B cell (primary cell): ENCODE data around the gene SIRPB1. TPM values are rescaled to one million over a fixed set of nuclear protein-coding genes. Genes with fewer than 3 reads are reported as not detected.

ENCODE experiments used
- ATAC-seq: fragments of 200-7000 bp; cut with Tn5 transposase; one replicate; pipeline ENCODE4 v1.10.0; 2021; ENCODE audit warnings: low read depth, mild to moderate bottlenecking, moderate number of reproducible peaks, moderate library complexity
- CTCF ChIA-PET: fragments of 350-600 bp; sonication (Branson Sonifier 250); formaldehyde crosslinking; loops from one replicate; lab custom pipeline; 2021; ENCODE audit warnings: antibody characterized with exemption, inconsistent platforms; lab: Charles Lee
- POLR2A ChIA-PET: fragments of 350-600 bp; sonication (Branson Sonifier 250); formaldehyde crosslinking; loops from one replicate; lab custom pipeline; 2021; ENCODE audit warnings: antibody characterized with exemption; lab: Charles Lee
- DNase-seq: peaks from one replicate; pipeline ENCODE4 v3.0.0; 2013
- H2AFZ ChIP-seq: 2 replicates; pipeline ENCODE4 v1.6.1; 2012; ENCODE audit warnings: mild to moderate bottlenecking, low read depth, low read length; ENCODE audit not compliant: insufficient read depth, poor library complexity, severe bottlenecking
- H3K27ac ChIP-seq, 2 donors: 1 replicate in 1 of 2; 2 replicates in 1 of 2; pipeline ENCODE4 v1.5.1; 2012 to 2013; ENCODE audit warnings: low read length in 2 of 2, mild to moderate bottlenecking in 2 of 2, moderate library complexity in 1 of 2
- H3K27me3 ChIP-seq, 4 experiments: fragments of 200-600 bp in 1 of 4; sonication (generic) in 1 of 4; replicated peaks in 1 of 4; 1 replicate in 2 of 4; 2 replicates in 2 of 4; pipeline versions ENCODE4 v1.6.1 to v1.7.0; 2013 to 2016; ENCODE audit warnings: low read length in 3 of 4, mild to moderate bottlenecking in 2 of 4, mixed read lengths in 1 of 4, moderate library complexity in 1 of 4; ENCODE audit not compliant: insufficient read depth in 4 of 4, control insufficient read depth in 3 of 4; ENCODE audit errors: control extremely low read depth in 1 of 4
- H3K36me3 ChIP-seq, 2 experiments: replicated peaks in 1 of 2; 1 replicate in 1 of 2; 2 replicates in 1 of 2; pipeline versions ENCODE4 v1.6.1 to v1.7.1; 2013; ENCODE audit warnings: low read length in 1 of 2; ENCODE audit not compliant: insufficient read depth in 2 of 2, control insufficient read depth in 1 of 2; ENCODE audit errors: control extremely low read depth in 1 of 2, extremely low read depth in 1 of 2
- H3K4me1 ChIP-seq, 2 donors: fragments of 200-600 bp in 1 of 2; sonication (generic) in 1 of 2; 1 replicate in 1 of 2; 2 replicates in 1 of 2; pipeline versions ENCODE4 v1.5.1 to v1.6.1; 2013 to 2017; ENCODE audit warnings: low read length in 2 of 2; ENCODE audit not compliant: control insufficient read depth in 2 of 2, insufficient read depth in 2 of 2
- H3K4me2 ChIP-seq: replicated peaks from 2 replicates; pipeline ENCODE3; 2012; ENCODE audit warnings: mild to moderate bottlenecking, low read depth, low read length; ENCODE audit not compliant: poor library complexity, severe bottlenecking
- H3K4me3 ChIP-seq, 5 experiments: fragments of 200-600 bp in 1 of 5; sonication (generic) in 1 of 5; 1 replicate in 3 of 5; 2 replicates in 2 of 5; pipeline versions ENCODE4 v1.5.1 to v1.7.0; 2011 to 2016; ENCODE audit warnings: low read length in 4 of 5, mild to moderate bottlenecking in 4 of 5, low read depth in 2 of 5, control low read depth in 1 of 5, moderate library complexity in 1 of 5; ENCODE audit not compliant: insufficient read depth in 1 of 5; ENCODE audit errors: control extremely low read depth in 1 of 5, extremely low read depth in 1 of 5
- H3K79me2 ChIP-seq: fragments of 200-600 bp; sonication (generic); one replicate; pipeline ENCODE4 v1.6.0; 2016; ENCODE audit warnings: low read length; ENCODE audit not compliant: control insufficient read depth, insufficient read depth
- H3K9ac ChIP-seq: fragments of 200-600 bp; sonication (generic); 2 replicates; pipeline ENCODE4 v1.6.1; 2017; ENCODE audit warnings: mild to moderate bottlenecking, low read length, moderate library complexity
- H3K9me3 ChIP-seq, 3 donors: one replicate each; pipeline versions ENCODE4 v1.6.1 to v1.7.1; 2013; ENCODE audit warnings: low read length in 2 of 3; ENCODE audit not compliant: control insufficient read depth in 2 of 3, insufficient read depth in 1 of 3; ENCODE audit errors: control extremely low read depth in 1 of 3
- H4K20me1 ChIP-seq: 2 replicates; pipeline ENCODE4 v1.6.0; 2012; ENCODE audit warnings: mild to moderate bottlenecking, low read length; ENCODE audit not compliant: insufficient read depth, control insufficient read depth, poor library complexity, severe bottlenecking
- H3K27ac Mint-ChIP-seq: one replicate; pipeline ENCODE4 v1.8.0; 2021; ENCODE audit warnings: mixed read lengths
- H3K27me3 Mint-ChIP-seq: one replicate; pipeline ENCODE4 v1.8.0; 2021; ENCODE audit warnings: mixed read lengths
- H3K4me1 Mint-ChIP-seq: one replicate; pipeline ENCODE4 v1.8.0; 2021; ENCODE audit warnings: mixed read lengths
- H3K4me3 Mint-ChIP-seq: one replicate; pipeline ENCODE4 v1.8.0; 2021; ENCODE audit warnings: mixed read lengths
- H3K9me3 Mint-ChIP-seq: one replicate; pipeline ENCODE4 v1.8.0; 2022; ENCODE audit warnings: mixed read lengths; ENCODE audit not compliant: insufficient read depth
- CTCF ChIP-seq: fragments of 200-600 bp; IDR thresholded peaks from one replicate; pipeline ENCODE4 v1.8.0; 2022; ENCODE audit warnings: antibody characterized with exemption, mild to moderate bottlenecking
- EZH2 ChIP-seq: IDR thresholded peaks from 2 replicates; pipeline ENCODE4 v1.6.1; 2012; ENCODE audit warnings: borderline replicate concordance, low read depth, mild to moderate bottlenecking, moderate library complexity, low read length; ENCODE audit not compliant: insufficient read depth, poor library complexity, severe bottlenecking
- WGBS: methylation state at CpG from one replicate; pipeline ENCODE4 v1.1.5; 2013; ENCODE audit warnings: missing lambda C conversion rate; ENCODE audit not compliant: insufficient coverage; 5-methylcytosine and 5-hydroxymethylcytosine counted together
- intact Hi-C: fragments of 100-400 bp; cut with micrococcal nuclease; formaldehyde crosslinking; loops from one replicate; pipeline ENCODE4 v1.10.0; 2022
- polyA plus RNA-seq: library from polyadenylated mRNA; depleted of rRNA; stranded (reverse); fragments of >200 nt; gene quantifications from 2 replicates; pipeline ENCODE4 v1.2.3, GENCODE V29; 2012
- total RNA-seq, 2 donors: library from RNA; stranded (reverse); fragments of 120-200 nt in 1 of 2; gene quantifications; 1 replicate in 1 of 2; 2 replicates in 1 of 2; pipeline versions ENCODE4 v1.2.3 to v1.2.4, GENCODE V29; 2013 to 2022

The SIRPB1 gene
- total and polyA plus RNA-seq, 2 donors (not counting 1 experiment from before 2014, with no cell fraction given): 1.3 to 1.7 TPM

DNA sequence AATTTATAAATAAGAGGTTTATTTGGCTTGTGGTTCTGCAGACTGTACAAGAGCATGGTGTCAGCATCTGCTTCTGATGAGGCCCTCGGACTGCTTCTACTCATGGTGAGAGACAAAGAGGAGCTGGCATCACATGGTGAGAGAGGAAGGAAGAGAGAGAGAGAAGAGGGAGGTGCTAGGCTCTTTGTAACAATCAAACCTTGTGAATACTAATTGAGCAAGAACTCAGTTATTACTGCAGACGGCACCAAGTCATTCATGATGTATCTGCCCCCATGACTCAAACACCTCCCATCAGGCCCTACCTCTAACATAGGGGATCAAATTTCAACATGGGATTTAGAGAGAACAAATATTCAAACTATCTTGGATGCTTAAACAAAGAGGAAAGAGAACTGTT, 44.1 kb upstream of the SIRPB1 start:
- H3K4me3 Mint-ChIP-seq: peak overlapping the region; percentile 8
- H3K9me3 Mint-ChIP-seq: no peaks in the 10 kb centered on the region
- H3K27ac Mint-ChIP-seq: no peak overlapping the region
- ChIA-PET POLR2A (no interaction called here), CTCF (no interaction called here)
- Histone ChIP-seq H3K9ac (no peak overlapping the region), H3K4me3 (no peak overlapping the region), H3K27ac (no peak overlapping the region), H3K4me2 (no peak overlapping the region), H3K27me3 (no peaks in the 10 kb centered on the region), H2AFZ (no peak overlapping the region), H3K36me3 (no peaks in the 10 kb centered on the region), H3K79me2 (no peaks in the 10 kb centered on the region), H3K9me3 (no peaks in the 10 kb centered on the region), H3K4me1 (peaks cover 19 to 23% of the 10 kb centered on the region in 2 donors), H4K20me1 (no peaks in the 10 kb centered on the region)
- no peak for DNase-seq
- peaks cover 3% of the 10 kb centered on the region for H3K27me3 Mint-ChIP-seq
- H3K4me1 Mint-ChIP-seq: peaks cover 37% of the 10 kb centered on the region
- 80% methylated on average over 1 of the region's 2 CpGs for WGBS
- intact Hi-C loops: no loop called here
- no peak for ATAC-seq
- TF ChIP-seq CTCF (no peak), EZH2 (no peak)

GRCh38 chr20:1661542-1662299, 41.9 kb upstream of the SIRPB1 start:
- intact Hi-C loops: no loop called here
- H3K27me3 ChIP-seq: peaks cover 0 to 3% (median 0%) of the 10 kb centered on the region in 4 experiments
- ATAC-seq: no peak

More at GRCh38 chr20:1661542-1662299, 41.9 kb upstream of the SIRPB1 start:
- ChIA-PET POLR2A (no interaction called here), CTCF (no interaction called here)
- H3K4me1 Mint-ChIP-seq: peaks cover 32% of the 10 kb centered on the region
- H4K20me1 ChIP-seq: no peaks in the 10 kb centered on the region
- no peaks in the 10 kb centered on the region for H3K9me3 Mint-ChIP-seq
- H3K27ac Mint-ChIP-seq: no peak overlapping the region
- no peaks in the 10 kb centered on the region for H3K79me2 ChIP-seq
- no peak overlapping the region for H3K4me2 ChIP-seq
- no peak for DNase-seq
- H3K4me3 ChIP-seq: no peak overlapping the region
- H3K4me3 Mint-ChIP-seq: no peak overlapping the region
- peaks cover 6% of the 10 kb centered on the region for H3K27me3 Mint-ChIP-seq
- TF ChIP-seq CTCF (no peak), EZH2 (no peak)
- no peak overlapping the region for H3K9ac ChIP-seq
- H3K36me3 ChIP-seq: no peaks in the 10 kb centered on the region
- H3K4me1 ChIP-seq: peaks cover 19 to 25% of the 10 kb centered on the region in 2 donors
- 27% methylated on average over 2 of the region's 2 CpGs for WGBS
- H3K9me3 ChIP-seq: no peaks in the 10 kb centered on the region
- H2AFZ ChIP-seq: no peak overlapping the region
- H3K27ac ChIP-seq: no peak overlapping the region
